Spleen (tissue), 7 donors: Measurements from ENCODE around the gene CLIP1.

Experiments
- POLR2A ChIP-seq, 3 donors: fragments of 450-650 bp; IDR thresholded peaks; one replicate each; pipeline ENCODE4 v1.5.1; 2017; ENCODE audit warnings: antibody characterized with exemption in 3 of 3, mild to moderate bottlenecking in 1 of 3
- TF ChIP-seq, protein P1 (sequence below), 11 experiments: fragments of 200-600 bp in 7 of 11; fragments of 450-650 bp in 4 of 11; sonication (generic) in 4 of 11; IDR thresholded peaks in 8 of 11; conservative IDR thresholded peaks in 3 of 11; 1 replicate in 7 of 11; 2 replicates in 4 of 11; pipeline versions ENCODE4 v1.4.0 to v1.8.0; 2016 to 2021; ENCODE audit warnings: antibody characterized with exemption in 11 of 11, inconsistent platforms in 4 of 11, mild to moderate bottlenecking in 1 of 11
- donor health status: DM: no; HTN: no; CAD: no; lungs with moderate emphysema.
- donor health status: DM: no; HTN: no; CAD: no.
- donor health status: DM: no; HTN: no; CAD: no.

DNA sequence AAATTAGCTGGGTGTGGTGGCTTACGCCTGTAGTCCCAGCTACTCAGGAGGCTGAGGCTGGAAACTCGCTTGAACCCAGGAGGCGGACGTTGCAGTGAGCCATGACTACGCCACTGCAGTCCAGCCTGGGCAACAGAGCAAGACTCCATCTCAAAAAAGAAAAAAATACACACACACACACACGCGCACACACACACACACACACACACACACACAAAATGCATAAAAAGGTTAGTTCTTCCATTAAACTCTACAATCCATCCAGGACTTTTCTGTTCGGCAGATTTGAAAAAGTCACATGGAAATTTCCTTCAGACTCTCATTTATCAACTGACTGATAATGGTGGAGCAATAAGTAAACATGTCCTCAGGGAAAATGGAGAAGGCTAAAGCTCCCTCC, 147.0 kb downstream of the CLIP1 start:
- TF ChIP-seq POLR2A (IDR thresholded peaks at IDR 0.05) = no peak
- TF ChIP-seq, protein P1, sequence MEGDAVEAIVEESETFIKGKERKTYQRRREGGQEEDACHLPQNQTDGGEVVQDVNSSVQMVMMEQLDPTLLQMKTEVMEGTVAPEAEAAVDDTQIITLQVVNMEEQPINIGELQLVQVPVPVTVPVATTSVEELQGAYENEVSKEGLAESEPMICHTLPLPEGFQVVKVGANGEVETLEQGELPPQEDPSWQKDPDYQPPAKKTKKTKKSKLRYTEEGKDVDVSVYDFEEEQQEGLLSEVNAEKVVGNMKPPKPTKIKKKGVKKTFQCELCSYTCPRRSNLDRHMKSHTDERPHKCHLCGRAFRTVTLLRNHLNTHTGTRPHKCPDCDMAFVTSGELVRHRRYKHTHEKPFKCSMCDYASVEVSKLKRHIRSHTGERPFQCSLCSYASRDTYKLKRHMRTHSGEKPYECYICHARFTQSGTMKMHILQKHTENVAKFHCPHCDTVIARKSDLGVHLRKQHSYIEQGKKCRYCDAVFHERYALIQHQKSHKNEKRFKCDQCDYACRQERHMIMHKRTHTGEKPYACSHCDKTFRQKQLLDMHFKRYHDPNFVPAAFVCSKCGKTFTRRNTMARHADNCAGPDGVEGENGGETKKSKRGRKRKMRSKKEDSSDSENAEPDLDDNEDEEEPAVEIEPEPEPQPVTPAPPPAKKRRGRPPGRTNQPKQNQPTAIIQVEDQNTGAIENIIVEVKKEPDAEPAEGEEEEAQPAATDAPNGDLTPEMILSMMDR (IDR thresholded peaks at IDR 0.05 in 8 of 11, conservative IDR thresholded peaks at IDR 0.05 in 3 of 11) = no peak
